GM19463 (cell line): Measurements from ENCODE around the gene CD7.

ENCODE experiments used
- ATAC-seq: cut with Tn5 transposase; IDR thresholded peaks from one replicate; pipeline ENCODE4 v1.9.1; 2021; ENCODE audit warnings: mild to moderate bottlenecking, moderate library complexity; ENCODE audit not compliant: unreplicated experiment

CD7 gene

GRCh38 chr17:82315703-82316358 is 1.6 kb downstream of the CD7 start:
- ATAC-seq: no peak

DNA sequence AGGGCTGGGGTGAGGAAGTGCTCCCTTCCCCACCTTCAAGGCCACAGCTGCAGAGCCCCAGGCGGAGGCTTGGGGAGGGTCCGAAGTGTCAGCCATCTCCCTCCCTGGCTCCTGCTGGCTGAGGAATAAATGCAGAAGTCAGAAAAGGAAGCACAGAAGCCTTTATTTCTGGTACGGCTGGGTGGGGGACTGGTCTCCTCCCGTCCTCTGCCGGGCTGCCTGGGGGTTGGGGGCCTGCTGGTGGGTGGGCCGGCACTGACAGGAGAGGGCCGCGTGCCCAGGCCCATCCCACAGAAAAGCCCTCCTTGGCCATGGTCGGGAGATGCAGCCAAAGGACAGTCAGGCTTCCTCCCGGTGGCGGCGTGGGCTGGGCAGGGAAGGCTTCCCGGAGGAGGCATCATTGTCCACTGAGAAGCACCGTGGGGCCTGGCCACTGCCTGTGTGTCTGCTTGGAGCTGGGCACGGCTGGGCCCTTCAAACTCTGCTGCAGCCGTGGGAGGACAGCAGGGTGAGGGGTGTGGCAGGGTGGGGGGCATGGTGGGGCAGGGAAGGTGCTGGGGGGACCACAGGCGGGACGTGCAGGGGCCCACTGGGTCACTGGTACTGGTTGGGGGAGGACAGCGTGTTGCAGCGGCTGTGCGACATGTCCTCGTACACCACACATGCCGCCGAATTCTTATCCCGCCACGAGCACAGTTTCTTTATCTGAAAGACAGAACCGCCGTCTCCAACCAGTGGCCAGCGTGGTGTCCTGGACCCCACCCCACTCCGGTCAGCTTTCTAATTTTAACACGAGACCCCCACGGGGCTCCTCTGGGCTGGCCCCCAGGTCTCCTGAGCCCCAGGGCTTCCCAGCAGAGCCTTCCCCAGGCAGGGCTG is 2.4 kb downstream of the CD7 start:
- no peak for ATAC-seq

DNA sequence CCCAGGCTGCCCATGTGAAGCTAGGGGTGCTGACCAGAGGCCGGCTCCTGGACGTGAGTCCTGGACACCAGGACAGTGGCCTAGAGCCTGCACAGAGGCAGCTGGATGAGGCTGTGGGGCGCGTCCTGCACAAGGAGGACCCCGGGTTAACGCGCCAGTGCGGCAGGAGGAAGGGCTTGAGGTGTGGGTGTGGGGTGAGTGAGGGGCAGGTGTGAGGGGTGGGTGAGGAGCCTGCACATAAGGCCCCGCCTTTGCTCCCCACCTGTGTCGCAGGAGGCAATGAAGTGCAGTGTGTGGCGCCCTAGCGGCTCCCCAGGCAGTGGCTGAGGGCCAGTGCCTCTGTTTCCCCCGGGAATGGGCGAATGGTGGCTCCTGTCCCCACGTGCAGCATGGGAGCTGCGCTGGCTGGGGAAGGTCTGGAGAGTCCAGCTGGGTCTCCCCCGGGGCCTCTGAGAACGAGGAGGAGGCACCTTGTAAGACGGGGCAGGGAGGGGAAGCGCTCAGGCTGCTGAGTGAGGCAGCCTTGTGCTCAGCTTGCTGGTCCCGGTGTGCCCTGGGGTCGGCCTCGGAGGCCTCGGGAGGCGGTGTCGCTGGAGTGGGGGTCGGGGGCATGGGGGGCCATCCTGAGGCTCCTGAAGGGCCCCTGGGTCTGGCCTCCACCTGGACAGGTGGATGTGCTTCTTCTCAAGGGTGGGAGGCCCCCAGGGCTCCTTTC is 3.2 kb downstream of the CD7 start:
- no peak for ATAC-seq

GRCh38 chr17:82313195-82314011 is 4.0 kb downstream of the CD7 start:
- no peak for ATAC-seq

GRCh38 chr17:82311971-82312370 is 5.4 kb downstream of the CD7 start:
- ATAC-seq: no peak

GRCh38 chr17:82310877-82311276 is 6.5 kb downstream of the CD7 start:
- no peak for ATAC-seq

DNA sequence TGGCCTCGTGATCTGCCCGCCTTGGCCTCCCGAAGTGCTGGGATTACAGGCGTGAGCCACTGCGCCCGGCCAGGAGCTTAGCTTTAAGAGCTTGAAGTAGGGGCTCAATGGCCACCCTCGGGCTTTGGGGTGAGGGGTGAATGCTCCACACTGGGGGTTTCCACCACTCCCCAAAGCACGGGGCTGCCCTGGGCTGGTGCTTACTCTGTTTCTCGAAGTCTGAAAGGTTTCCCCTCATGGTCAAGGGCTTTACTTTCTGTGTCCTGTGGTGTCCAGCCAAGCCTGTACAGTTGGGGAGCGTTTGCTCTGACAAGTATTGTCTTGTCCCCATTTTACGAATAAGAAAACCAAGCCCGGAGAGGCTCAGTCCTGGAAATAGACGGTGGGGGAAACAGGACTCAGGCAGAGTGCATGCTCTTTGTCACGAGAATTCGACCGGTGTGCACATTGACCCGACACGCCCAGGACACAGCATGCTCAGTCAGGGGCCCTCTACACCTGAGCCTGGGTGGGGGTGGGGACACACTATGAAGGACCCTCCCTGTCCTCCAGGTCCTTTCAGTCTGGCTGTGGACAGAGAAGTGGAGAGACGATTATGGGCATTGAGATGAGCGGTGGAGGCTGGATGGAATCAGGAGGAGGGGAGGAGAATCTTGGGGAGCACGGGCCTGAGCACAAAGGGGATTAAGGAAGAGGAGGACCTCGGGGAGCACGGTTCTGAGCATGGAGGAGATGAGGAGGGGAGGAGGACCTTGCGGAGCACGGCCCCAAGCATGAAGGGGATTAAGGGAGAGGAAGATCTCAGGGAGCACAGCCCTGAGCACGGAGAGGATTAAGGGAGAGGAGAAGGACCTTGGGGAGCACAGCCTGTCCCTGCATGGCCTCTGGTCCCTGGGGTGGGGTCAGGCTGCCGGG is 7.5 kb downstream of the CD7 start:
- ATAC-seq: no peak

DNA sequence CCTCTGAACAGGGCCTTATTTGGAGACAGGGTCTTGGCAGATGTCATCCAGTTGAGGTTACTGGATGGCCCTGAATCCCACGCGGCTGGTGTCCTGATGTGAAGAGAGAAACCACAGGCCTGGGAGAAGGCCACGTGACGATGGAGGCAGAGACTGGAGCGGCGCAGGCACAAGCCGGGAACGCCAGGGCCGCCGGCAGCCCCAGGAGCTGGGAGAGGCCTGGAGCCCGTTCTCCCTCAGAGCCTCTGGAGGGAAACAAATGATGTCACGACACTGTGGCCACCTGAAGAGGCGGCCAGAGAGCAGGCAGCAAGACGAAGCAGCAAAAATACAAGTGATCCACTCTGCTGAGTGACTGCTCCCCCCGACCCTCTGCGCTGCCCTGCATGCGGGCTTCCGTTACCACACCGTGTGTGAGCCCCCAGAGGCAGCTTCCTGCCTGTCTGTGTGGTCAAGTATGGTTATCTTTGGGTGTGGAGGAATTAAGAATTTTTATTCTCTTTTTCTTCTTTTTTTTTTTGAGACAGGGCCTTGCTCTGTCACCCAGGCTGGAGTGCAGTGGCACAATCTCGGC is 11.6 kb downstream of the CD7 start:
- ATAC-seq: no peak

DNA sequence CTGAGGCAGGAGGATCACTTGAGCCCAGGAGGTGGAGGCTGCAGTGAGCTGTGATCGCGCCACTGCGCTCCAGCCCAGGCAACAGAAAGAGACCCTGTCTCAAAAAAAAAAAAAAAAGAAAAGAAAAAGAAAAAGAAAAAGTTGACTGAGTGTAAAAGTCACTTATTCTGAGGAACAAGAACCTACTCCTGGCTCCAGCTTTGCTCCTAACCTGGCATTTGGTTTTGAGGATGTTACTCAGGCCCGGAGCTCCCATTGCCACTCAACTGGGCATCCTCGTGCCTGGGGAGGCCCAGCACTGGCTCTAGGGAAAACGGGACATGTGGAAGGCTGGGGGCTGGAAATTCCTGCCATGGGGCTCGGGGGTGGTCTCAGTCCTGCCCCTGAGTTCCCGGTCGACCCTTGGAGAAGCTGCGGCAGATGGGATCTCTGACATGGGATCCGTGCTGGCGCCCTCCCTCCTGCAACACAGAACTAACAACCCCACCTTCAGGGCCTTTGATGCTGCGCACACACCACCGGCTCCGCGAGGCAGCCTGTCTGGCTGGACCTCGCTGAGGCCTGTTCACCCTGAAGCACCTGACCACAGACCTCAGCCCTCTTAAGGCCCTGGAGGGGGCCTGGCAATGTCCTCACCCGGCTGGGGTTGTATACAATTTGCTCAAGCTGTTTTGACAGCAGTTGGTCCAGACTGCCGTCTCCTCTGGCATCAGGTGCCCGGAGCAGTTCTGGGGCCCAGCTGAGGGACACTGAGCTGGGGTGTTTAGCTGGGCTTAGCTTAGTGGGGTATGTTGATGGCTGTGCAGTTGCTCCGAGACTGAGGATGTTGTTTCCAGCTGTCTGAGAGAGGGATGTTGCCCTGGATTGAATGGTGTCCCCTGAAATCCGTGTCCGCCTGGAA is 12.3 kb downstream of the CD7 start:
- no peak for ATAC-seq

DNA sequence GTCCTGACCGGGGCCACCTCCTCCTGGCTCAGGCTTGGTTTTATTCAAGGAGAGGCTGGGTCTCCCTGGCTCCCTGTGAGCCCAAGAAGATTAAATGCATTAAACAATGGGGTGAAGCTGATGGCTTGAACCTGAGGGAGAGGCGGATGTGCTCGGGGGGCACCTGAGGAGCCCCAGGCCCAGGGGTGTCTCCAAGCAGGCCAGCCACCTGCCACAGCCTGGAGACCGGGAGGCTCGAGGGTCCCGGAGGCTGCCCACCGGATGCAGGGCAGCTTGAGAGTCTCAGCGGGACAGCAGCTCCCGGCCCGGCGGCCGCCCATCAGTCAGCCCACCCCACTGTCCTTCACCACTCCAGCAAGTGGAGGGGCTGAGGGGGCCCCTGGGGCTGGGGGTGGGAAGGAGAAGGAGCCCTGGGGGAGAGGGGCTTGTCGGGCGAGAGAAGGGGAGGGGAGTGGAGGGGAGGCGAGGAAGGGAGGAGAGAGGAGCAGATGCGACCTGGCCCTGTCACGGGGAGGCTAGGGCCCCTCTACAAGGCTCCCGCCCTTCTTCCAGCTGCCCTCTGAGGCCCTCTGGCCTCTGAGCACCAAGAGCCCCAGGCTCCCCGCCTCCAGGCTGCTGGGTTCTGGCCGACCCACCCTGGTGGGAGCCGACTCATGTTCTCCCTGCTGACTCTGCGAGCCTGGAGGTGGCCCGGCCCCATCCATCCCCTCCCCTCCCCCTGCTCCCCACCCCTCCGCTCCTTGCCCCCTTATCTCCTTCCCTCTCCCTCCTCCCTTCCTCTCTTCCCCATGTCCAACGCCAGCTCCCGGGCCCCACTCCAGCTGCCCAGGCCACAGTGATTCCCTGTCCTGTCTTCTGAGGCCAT is 13.2 kb downstream of the CD7 start:
- no peak for ATAC-seq

GRCh38 chr17:82302991-82303943 is 14.1 kb downstream of the CD7 start:
- no peak for ATAC-seq

DNA sequence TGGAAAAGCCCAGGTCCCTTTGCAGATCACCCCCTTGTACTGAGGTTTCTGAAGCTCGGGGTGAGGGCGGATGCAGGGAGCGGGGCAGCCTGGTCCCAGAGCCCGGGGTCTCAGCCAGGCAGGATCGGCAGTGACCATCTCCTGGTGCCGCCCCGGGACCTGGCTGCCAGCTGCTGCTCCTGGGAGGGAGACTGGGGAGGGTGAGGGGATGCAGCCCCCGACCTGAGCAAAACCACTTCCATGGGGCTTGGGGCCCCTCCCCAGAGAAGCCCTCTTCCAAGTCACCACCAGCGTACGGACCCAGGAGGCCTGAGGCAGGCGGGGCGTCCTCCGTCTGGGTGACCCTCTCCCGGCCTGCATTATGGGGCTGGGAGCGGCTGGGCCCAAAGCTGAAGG is 14.8 kb downstream of the CD7 start:
- no peak for ATAC-seq

DNA sequence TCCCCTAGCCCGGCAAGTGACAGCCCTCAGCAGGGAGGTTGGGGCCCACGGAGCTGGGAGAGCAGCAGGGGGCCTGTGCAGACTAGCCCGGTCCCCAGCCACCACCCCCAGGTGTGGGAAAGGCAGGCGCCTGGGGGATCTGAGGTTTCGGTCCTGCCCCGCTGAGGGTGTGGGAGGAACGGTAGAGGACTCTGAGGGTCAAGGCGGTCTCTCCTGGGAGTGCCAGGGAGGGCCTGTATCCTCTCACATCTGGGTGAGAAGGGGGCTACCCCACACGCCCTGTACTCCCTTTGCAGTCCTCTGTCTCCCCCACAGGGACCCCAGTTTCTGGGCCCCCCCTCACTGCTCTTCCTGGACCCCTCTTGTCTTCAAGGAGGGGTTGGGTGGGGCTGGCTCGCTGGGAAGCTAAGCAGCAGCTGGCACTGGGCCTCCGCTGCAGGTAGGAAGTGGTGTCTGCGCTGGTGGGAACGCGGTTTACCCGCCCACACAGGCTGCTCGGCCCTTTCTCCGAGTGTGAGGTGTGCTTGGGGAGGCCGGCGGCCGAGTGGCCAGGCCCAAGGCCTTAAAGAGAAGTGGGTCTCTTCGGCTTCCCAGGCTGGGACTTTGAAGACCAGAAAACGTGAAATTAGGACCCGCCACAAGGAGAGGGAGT is 15.4 kb downstream of the CD7 start:
- ATAC-seq: no peak

DNA sequence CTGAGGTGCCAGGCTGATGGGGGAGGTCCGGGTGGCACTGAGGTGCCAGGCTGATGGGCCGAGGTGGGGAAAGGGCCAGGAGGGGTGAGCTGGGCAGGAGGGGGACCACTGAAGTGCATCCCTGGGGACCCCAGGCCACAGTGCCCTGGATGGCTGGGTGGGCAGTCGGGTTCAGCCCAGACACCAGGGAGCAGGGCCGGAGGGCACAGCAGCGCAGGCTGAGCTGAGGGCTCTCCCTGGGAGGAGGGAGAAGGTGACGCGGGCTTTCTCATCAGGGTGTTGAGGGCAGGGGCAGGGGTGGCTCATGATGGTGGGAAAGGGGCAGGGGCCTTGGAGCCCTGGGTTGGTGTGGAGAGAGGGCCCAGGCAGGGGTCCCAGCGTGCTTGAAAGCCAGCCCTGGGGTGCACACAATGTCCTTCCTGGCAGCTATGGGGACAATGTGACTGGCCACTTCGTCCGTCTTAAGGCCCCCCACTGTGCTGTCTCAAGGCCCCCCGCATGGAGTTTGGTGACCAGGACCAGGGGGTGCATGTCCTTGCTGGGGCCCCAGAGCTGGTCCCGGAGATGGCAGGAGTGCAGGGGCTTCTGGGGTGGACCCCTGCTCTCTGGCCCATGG is 16.0 kb downstream of the CD7 start:
- ATAC-seq: no peak

DNA sequence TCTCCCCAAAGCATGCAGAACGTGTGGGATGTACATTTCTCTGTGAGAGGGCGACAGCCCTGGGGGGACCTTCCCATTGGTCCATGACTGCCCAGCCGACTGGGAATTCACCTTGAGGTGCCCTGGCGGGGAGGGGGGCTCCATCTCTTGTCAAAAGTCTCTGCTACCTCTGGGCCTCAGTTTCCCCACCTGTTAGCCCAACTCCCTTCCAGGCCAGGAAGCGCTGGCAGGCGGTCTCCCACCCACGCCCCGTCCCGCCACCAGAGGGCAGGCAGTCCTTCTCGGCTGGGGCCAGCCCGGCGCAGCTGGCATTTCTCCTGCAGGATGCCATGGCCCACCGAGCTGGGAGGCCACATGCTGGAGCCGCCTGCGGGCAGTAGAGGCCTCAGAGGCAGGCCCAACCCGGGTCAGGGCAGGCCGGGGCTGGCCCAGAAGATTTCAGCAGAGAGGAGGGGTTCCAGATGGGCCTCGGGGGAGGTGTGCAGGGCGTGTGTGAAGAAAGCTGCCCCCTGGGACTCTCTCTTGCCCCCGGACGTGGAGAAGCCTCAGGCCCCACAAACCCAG is 16.6 kb downstream of the CD7 start:
- ATAC-seq: no peak
